ENCODE results near the gene IDS.
"Not testable (repeated sequence)": the region's sequence is repeated elsewhere in the genome, so short reads cannot be mapped to it uniquely, and the experiment has no call there.

IDS gene, protein sequence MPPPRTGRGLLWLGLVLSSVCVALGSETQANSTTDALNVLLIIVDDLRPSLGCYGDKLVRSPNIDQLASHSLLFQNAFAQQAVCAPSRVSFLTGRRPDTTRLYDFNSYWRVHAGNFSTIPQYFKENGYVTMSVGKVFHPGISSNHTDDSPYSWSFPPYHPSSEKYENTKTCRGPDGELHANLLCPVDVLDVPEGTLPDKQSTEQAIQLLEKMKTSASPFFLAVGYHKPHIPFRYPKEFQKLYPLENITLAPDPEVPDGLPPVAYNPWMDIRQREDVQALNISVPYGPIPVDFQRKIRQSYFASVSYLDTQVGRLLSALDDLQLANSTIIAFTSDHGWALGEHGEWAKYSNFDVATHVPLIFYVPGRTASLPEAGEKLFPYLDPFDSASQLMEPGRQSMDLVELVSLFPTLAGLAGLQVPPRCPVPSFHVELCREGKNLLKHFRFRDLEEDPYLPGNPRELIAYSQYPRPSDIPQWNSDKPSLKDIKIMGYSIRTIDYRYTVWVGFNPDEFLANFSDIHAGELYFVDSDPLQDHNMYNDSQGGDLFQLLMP

GRCh38 chrX:149504915-149505651 lies at the start of gene IDS:
Gene IDS (minus strand): TSS chrX:149505306. CDS start chrX:149505137, 169 bp downstream.
- DNase-seq, result peak; percentile 64

DNA sequence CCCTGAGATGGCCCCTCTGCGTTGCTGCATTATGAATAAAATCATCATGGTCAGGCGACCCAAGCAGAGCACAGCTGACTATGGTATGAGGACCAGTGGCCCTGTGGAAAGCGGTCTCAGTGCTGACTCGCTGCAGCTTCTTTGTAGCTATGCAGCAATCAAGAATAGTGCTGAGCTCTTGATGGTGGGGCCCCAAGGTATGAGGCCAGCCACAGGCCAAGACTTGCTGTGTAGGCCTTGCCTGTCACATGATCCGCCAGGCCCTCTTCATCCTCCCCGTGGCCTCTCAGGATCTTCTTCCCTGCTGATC lies 46.8 kb upstream of the IDS start:
- DNase-seq, result not testable (repeated sequence)

GRCh38 chrX:149551245-149551938 lies 46.3 kb upstream of the IDS start:
- not testable (repeated sequence) for DNase-seq

DNA sequence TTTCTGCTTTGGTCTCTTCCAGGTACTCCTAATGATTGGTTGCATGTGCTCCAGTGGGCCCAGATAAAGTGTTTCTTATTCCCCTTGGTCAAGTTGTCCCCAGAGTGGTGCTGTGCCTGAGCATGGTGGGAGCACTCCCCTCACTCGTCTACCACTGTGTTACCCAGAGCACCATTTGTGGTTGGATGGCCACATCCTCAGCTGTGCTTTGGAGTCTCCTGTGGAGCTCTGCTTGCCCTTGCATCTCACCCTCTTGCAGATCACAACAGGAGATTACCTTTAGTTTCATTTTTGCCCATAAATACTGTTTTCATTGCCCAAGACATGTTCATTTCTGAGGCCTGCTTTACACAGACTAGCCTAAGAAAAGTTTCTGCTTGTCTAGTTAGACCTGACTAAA lies 45.3 kb upstream of the IDS start:
- not testable (repeated sequence) for DNase-seq

GRCh38 chrX:149549701-149550100 lies 44.6 kb upstream of the IDS start, which contains the start of gene HSFX3:
Gene HSFX3 (minus strand): TSS chrX:149549924. CDS start chrX:149549852, 72 bp downstream.
- not testable (repeated sequence) for DNase-seq

DNA sequence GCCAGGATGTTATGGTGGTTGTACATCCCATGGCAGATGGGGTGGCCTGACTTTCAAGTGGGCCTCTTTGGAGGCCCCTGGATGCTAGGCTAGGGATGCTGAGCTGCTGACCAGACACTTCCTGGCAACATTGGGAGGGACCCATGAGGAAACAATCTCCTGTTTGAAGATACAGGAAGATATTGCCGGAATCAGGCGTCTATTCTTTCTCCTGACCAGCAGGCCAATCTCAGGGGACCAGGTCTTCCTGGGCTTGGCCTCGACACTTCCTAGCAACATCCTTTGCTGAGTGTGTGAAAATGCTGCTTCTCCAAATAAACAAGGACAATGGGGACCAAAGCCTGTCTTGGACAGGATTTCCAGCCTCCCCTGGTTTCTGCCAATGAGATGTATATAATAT lies 42.7 kb upstream of the IDS start:
- DNase-seq, result not testable (repeated sequence)

GRCh38 chrX:149546962-149547361 lies 41.9 kb upstream of the IDS start:
- not testable (repeated sequence) for DNase-seq

- not testable (repeated sequence) for DNase-seq
Observed at GRCh38 chrX:149545545-149546543, 40.7 kb upstream of the IDS start.

DNA sequence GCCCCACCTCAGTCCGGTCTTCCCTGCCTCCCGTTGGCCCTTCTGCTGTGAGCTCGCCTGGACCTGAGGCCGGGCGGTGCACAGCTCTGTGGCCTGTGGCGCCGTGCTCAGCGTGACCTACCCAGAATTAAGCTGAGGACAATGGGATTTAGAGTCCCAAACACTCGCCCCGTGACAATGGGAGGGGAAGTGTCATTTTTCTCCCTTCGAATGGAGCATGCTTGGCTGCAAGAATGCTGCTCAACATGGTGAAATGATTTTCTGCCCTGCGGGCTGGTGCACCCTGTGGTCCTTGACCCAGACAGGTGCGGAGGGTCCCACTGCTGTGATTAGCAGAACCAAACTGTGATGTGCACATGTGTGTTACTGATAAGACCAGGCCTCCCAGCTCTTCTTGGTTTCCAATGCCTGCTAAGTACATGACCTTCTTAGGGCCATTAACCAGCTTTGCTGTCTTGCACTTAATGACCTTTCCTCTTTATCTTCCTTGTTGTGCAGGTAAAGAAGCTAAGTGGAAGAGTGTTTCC lies 36.5 kb upstream of the IDS start:
- DNase-seq, result no peak

DNA sequence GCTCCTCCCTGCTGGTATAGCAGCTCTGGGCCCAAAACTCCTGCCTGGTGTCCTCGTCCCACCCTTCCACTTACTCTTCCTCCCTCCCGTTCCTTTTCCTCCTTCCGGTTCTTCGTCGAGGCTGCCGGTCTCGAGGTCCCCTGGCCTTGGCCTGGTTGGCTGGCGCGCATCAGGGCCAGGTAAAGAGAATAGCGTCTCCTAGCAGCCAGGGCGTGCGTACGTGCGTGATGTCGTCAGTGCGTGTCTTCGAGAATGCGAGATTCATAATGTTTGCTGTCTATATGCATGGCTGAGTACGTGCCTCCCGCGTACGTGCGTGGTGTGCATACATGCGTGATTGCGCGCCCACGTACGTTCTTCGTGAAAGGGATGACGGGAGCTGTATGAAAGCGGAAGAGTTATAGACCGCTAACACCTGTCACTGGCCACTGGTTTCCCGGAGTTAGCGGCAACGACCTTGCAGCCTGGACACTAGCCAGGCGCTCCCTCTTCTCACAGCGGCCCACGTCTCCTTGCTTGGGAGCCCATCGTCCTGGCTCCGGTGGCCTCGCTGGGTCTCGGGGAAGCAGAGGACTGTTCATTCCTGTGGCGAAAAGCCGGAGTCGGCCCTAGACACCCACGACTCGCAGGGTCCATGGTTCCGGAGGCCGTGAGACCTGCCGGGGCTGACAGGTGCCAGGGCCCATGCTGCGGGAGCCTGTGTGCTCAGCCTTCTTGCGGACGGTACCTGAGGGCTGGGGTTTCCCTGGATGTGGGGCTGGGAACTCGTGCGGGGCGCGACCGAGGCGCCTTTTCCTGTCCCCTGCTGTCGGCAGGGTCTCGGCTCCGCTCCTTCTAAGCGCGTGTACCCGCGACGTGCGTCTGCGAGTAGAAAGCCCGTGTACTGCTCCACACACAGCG lies 35.8 kb upstream of the IDS start, which contains the start of gene EOLA1:
EOLA1 (plus strand) TSS at position 392 of the 900 bp plus-strand sequence. CDS start 4,619 bp downstream, outside the sequence.
- DNase-seq, result peak; percentile 88

GRCh38 chrX:149540131-149540620 lies 35.1 kb upstream of the IDS start:
- peak; percentile 61 for DNase-seq

- peak; percentile 76 for DNase-seq
Observed at GRCh38 chrX:149539283-149540130, 34.4 kb upstream of the IDS start.

DNA sequence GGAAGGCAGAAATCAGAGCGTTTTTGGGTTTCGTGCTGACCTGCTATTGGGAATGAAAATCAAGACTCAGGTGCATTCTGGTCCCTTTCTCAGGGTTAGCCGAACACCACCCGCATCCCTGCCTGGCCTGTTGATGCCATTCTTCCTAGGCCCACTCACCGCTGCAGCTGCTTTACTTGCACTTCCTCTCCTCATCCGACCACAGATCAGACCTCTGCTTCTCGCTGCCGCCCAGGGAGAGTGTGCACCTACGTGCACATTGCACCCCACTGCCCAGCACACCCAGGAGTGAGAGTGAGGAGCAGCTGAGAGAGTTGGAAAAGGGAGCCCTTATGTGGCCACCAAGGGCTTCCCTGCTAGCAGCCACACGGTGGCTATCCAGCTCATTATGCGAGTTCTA lies 32.4 kb upstream of the IDS start:
- not testable (repeated sequence) for DNase-seq

DNA sequence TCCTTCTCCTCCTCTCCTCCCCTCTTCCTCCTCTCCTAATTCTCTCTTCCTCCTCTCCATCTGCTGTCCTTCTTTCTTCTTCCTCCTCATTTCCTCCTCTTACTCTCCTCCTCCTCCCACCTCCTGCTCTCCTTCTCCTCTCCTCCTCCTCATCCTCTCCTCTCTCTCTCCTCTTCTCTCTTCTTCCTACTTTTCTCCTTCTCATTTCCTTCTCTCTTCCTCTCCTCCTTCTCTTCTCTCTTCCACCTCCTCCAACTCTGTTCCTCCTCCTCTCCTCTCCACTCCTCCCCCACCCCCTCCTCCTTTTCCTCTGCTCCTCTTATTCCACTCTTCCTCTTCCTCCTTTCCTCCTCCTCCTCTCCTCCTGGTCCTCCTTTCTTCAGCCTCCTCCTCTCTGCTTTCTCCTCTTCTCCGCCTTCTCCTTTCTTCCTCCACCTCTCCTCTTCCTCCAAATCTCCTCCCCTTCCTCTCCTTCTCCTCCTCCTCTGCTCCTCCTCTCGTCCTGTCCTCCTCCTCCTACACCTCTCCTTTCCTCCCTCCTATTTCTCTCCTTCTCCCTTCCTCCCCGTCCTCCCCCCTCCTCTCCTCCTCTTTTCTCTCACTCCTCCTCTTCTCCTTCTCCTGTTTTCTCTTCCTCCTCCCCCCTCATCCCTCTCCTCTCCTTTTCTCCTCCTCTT lies 30.0 kb upstream of the IDS start:
- not testable (repeated sequence) for DNase-seq

DNA sequence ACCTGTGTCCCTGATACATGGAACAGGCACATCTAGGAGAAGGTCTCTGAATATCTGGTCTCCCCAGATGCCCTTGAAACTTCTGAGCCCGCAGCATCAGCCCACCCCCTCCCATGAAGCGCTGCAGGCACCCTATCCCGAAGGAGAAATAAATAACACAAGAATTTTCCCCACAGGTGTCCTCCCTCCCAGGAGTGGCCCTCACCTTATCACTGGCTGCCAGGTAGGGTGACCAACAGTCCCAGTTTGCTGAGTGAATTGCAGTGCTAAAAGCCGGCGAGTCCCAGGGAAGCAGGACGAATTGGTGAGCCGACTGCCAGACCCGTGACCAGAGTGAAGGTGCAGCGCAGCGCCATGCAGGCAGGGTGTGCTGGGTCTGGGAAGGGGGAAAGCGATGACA lies 28.9 kb upstream of the IDS start:
- not testable (repeated sequence) for DNase-seq

DNA sequence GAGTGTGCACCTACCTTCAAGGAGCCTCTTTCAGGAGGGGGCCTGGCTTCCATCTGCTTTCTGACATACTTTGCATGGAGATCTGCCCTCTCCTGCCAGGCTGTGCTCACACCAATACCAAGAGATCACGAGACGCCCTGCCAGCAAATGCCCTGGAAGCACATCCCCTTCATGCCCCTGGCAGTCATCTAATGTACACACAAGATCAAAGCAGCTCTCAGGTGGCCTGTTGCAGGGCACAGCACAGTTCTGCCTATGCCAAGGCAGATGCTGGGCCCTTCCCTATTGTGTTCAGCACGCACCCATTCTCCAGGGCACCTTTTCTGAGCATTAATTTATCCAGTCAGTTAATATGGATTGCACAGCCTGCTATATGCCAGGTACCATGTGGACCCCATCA lies 27.8 kb upstream of the IDS start:
- DNase-seq, result not testable (repeated sequence)

DNA sequence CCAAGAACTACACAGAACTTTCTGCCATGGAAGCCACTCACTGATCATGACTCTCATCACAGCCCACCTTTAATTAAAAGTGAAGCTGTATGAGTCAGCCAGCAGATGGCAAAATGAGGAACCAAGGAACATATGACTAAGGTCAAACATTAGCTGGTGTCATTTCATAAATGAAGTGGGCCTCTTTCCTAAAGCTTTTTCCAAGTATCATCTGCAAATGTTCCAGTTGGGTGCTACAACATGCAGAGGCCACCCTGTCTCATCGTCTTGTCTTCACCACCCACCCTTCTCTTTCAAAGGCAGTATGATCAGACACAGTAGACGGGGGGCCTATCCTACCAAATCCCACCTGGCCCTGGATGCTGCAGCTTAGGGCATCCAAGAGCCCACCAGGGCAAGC lies 26.5 kb upstream of the IDS start:
- peak; percentile 28 for DNase-seq

DNA sequence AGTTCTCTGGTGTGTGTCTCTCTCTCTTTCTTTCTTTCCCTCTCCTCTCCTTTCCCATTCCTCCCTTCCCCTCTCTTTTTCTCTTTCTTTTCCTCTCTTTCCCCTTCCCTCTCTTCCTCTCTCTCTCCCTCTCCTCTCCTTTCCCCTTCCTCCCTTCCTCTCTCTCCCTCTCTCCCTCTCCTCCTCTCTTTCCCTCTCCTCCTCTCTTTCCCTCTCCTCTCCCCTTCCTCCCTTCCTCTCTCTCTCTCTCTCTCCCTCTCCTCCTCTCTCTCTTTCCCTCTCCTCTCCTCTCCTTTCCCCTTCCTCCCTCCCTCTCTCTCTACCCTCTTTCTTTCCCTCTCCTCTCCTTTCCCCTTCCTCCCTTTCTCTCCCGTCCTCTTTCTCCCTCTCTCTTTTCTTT lies 23.3 kb upstream of the IDS start:
- no peak for DNase-seq

DNA sequence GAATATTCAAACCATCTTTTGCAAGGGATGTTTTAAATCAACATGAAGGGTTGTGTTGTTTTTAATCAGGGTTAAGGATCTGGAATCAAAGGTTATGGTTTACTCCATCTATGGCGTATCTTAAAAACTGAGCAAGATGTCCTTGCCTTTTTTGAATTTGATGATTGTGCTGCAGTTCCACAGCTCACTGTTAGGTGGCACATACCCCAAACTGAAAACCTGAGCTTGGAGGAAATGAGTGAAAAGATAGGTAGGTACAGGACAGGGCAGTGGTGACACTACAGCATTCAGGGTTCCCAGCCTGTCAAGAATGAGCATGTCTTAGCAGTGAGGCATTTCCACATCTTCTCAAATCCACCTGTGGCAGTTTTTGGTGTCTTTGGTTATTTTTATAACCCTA lies 22.6 kb upstream of the IDS start:
- no peak for DNase-seq
